Endodermal cell (in vitro differentiated cells): Measurements from ENCODE around the gene C1orf210. TPM values are rescaled to one million over a fixed set of nuclear protein-coding genes. Genes with fewer than 3 reads are reported as not detected.

ENCODE experiments used
- DNase-seq: peaks from one replicate; pipeline ENCODE4 v3.0.0-alpha.2; 2017
- H3K27ac ChIP-seq: 2 replicates; pipeline ENCODE4 v1.5.1; 2013; ENCODE audit warnings: mild to moderate bottlenecking, low read depth, low read length, moderate library complexity
- H3K27me3 ChIP-seq: 2 replicates; pipeline ENCODE4 v1.6.1; 2013; ENCODE audit warnings: mild to moderate bottlenecking, low read length, moderate library complexity; ENCODE audit not compliant: insufficient read depth, control insufficient read depth, poor library complexity, severe bottlenecking
- H3K36me3 ChIP-seq: 2 replicates; pipeline ENCODE4 v1.7.0; 2013; ENCODE audit warnings: mild to moderate bottlenecking, low read length, moderate library complexity; ENCODE audit not compliant: control insufficient read depth, insufficient read depth
- H3K4me1 ChIP-seq: one replicate; pipeline ENCODE4 v1.7.0; 2013; ENCODE audit warnings: low read length; ENCODE audit not compliant: control insufficient read depth, insufficient read depth
- H3K4me3 ChIP-seq: 2 replicates; pipeline ENCODE4 v1.5.1; 2013; ENCODE audit warnings: mild to moderate bottlenecking, low read length, moderate library complexity
- H3K9ac ChIP-seq: 2 replicates; pipeline ENCODE4 v1.6.1; 2013; ENCODE audit warnings: mild to moderate bottlenecking, low read length, moderate library complexity; ENCODE audit not compliant: poor library complexity, severe bottlenecking; ENCODE audit errors: extremely low read depth
- H3K9me3 ChIP-seq: 2 replicates; pipeline ENCODE4 v1.6.1; 2013; ENCODE audit warnings: mild to moderate bottlenecking, low read length, moderate library complexity; ENCODE audit not compliant: control insufficient read depth
- H3K27ac Mint-ChIP-seq: 2 replicates; pipeline ENCODE4 v1.8.0; 2020; ENCODE audit warnings: mixed read lengths
- H3K27me3 Mint-ChIP-seq: 2 replicates; pipeline ENCODE4 v1.8.0; 2021; ENCODE audit warnings: mild to moderate bottlenecking, mixed read lengths; ENCODE audit not compliant: insufficient read depth
- H3K36me3 Mint-ChIP-seq: 2 replicates; pipeline ENCODE4 v1.8.0; 2020; ENCODE audit warnings: low read depth, mixed read lengths
- H3K4me1 Mint-ChIP-seq: 2 replicates; pipeline ENCODE4 v1.8.0; 2020; ENCODE audit warnings: mixed read lengths
- H3K4me3 Mint-ChIP-seq: 2 replicates; pipeline ENCODE4 v1.8.0; 2020; ENCODE audit warnings: mild to moderate bottlenecking, moderate library complexity, mixed read lengths
- H3K9me3 Mint-ChIP-seq: 2 replicates; pipeline ENCODE4 v1.8.0; 2020; ENCODE audit warnings: mild to moderate bottlenecking, mixed read lengths
- WGBS, 2 experiments: methylation state at CpG; one replicate each; pipeline versions ENCODE4 v1.1.5 to v1.1.7; 2013; ENCODE audit warnings: missing lambda C conversion rate in 2 of 2, mixed read lengths in 1 of 2; ENCODE audit not compliant: insufficient coverage in 1 of 2, insufficient read length in 1 of 2; 5-methylcytosine and 5-hydroxymethylcytosine counted together
- total RNA-seq, 2 donors: library from RNA; stranded (reverse); fragmentation: NEBNext Ultra II Directional in 1 of 2; extraction: Animal tissue kit (Norgen Biotek cat#: 25700) in 1 of 2; gene quantifications; 2 replicates in 1 of 2; 3 replicates in 1 of 2; pipeline ENCODE4 v1.2.1, GENCODE V29; 2021
- TF ChIP-seq, protein P1 (sequence below): fragments of 200-600 bp; sonication (generic); conservative IDR thresholded peaks from 2 replicates; pipeline ENCODE4 v1.5.0; 2021; ENCODE audit warnings: antibody characterized with exemption, mild to moderate bottlenecking

The C1orf210 gene
- total RNA-seq, 2 donors from 2014 or later = 9.7 to 17.9 TPM

DNA sequence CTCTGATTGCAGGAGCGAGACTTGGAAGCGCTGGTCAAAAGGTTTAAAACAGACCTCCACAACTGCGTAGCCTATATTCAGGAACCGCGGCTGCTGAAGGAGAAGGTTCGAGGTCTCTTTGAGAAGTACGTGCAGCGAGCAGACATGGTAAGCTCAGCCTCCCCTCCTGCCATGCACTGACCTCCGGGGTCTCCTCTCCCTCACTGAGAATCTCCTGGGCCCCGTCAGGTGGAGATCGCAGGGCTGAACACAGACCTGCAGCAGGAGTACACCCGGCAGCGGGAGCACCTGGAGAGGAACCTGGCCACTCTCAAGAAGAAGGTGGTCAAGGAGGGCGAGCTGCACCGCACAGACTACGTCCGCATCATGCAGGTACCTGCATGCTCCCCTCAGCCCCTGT is 51.1 kb downstream of the C1orf210 start:
- no peak overlapping the region for H3K4me3 Mint-ChIP-seq
- H3K27ac Mint-ChIP-seq = no peak overlapping the region
- peaks cover 10% of the 10 kb centered on the region for H3K4me1 Mint-ChIP-seq
- Histone ChIP-seq H3K9ac (no peak overlapping the region), H3K27ac (no peak overlapping the region), H3K4me3 (no peak overlapping the region), H3K27me3 (peaks cover 8% of the 10 kb centered on the region), H3K36me3 (no peaks in the 10 kb centered on the region), H3K9me3 (no peaks in the 10 kb centered on the region), H3K4me1 (no peaks in the 10 kb centered on the region)
- no peak for DNase-seq
- H3K27me3 Mint-ChIP-seq = peaks cover 4% of the 10 kb centered on the region
- no peaks in the 10 kb centered on the region for H3K36me3 Mint-ChIP-seq
- H3K9me3 Mint-ChIP-seq = no peaks in the 10 kb centered on the region
- 95 to 97% methylated on average over 15 to 17 of the region's 17 CpGs for WGBS, 2 experiments
- TF ChIP-seq, protein P1, sequence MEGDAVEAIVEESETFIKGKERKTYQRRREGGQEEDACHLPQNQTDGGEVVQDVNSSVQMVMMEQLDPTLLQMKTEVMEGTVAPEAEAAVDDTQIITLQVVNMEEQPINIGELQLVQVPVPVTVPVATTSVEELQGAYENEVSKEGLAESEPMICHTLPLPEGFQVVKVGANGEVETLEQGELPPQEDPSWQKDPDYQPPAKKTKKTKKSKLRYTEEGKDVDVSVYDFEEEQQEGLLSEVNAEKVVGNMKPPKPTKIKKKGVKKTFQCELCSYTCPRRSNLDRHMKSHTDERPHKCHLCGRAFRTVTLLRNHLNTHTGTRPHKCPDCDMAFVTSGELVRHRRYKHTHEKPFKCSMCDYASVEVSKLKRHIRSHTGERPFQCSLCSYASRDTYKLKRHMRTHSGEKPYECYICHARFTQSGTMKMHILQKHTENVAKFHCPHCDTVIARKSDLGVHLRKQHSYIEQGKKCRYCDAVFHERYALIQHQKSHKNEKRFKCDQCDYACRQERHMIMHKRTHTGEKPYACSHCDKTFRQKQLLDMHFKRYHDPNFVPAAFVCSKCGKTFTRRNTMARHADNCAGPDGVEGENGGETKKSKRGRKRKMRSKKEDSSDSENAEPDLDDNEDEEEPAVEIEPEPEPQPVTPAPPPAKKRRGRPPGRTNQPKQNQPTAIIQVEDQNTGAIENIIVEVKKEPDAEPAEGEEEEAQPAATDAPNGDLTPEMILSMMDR = no peak

- TF ChIP-seq, protein P1 = no peak
- Histone ChIP-seq H3K4me3 (no peak overlapping the region), H3K27ac (no peak overlapping the region), H3K36me3 (no peaks in the 10 kb centered on the region), H3K27me3 (peaks cover 8% of the 10 kb centered on the region), H3K4me1 (no peaks in the 10 kb centered on the region), H3K9ac (no peak overlapping the region), H3K9me3 (no peaks in the 10 kb centered on the region)
- 81 to 88% methylated on average over 3 to 5 of the region's 5 CpGs for WGBS, 2 experiments
- H3K27me3 Mint-ChIP-seq = peaks cover 4% of the 10 kb centered on the region
- H3K9me3 Mint-ChIP-seq = no peaks in the 10 kb centered on the region
- no peak overlapping the region for H3K4me3 Mint-ChIP-seq
- no peaks in the 10 kb centered on the region for H3K36me3 Mint-ChIP-seq
- H3K27ac Mint-ChIP-seq = no peak overlapping the region
- no peak for DNase-seq
- H3K4me1 Mint-ChIP-seq = peaks cover 10% of the 10 kb centered on the region
Measured at GRCh38 chr1:43233631-43234030, 51.8 kb downstream of the C1orf210 start.

- Histone ChIP-seq H3K9ac (no peak overlapping the region), H3K36me3 (no peaks in the 10 kb centered on the region), H3K9me3 (no peaks in the 10 kb centered on the region), H3K4me3 (no peak overlapping the region), H3K27ac (no peak overlapping the region), H3K4me1 (no peaks in the 10 kb centered on the region), H3K27me3 (peaks cover 8% of the 10 kb centered on the region)
- H3K4me1 Mint-ChIP-seq = peaks cover 17% of the 10 kb centered on the region
- 93 to 96% methylated on average over 2 to 4 of the region's 4 CpGs for WGBS, 2 experiments
- TF ChIP-seq, protein P1 = no peak
- H3K36me3 Mint-ChIP-seq = no peaks in the 10 kb centered on the region
- H3K27ac Mint-ChIP-seq = no peak overlapping the region
- H3K27me3 Mint-ChIP-seq = peaks cover 4% of the 10 kb centered on the region
- no peak overlapping the region for H3K4me3 Mint-ChIP-seq
- H3K9me3 Mint-ChIP-seq = no peaks in the 10 kb centered on the region
- no peak for DNase-seq
Measured at GRCh38 chr1:43232482-43232881, 52.9 kb downstream of the C1orf210 start.
